Measurements from ENCODE around the gene LMBRD2.
"Not testable (repeated sequence)": the region's sequence is repeated elsewhere in the genome, so short reads cannot be mapped to it uniquely, and the experiment has no call there.

LMBRD2 gene

DNA sequence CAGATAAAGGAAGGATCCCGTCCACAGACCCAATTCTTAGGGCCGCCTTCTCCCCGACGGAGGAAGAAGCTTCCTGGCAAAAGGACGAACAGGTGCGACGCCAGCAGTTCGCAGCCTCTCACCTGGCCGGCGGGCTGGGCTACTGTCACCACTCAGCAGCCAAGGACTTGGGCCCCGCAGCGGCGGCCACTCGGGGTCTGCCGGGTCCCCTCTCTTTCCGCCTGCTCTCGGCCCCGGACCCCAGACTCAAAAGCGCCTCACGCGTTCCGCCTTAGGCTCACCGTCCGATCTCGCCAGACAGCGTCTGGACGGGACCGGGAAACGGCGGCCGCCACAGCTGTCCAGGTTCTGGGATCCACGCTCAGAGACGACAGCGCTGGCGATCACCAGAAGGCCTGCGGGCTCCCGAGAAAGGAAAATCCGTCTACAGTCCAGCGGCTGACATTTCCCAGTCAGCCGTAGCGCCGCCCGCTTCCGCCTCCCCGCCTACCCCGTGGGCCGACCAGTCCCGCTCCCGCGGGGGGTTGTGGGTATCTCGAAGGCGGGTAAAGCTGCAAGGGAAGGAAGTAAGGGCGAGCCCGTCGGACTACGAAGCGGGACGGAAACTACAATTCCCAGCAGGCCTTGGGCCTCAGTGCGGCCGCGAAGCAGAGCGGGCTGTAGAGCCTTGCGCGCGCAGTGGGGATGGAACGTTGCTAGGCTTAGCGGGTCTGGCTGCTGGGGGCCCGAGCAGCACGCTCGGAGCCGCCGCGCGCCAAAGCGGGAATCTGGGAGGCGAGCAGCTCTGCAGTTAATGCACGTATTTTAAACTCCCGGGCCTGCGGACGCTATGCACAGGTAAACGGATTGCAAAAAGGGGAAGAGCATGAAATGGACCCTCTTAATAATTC lies at the start of gene LMBRD2, which contains the start of gene SKP2:
TSS of gene LMBRD2 (minus strand) at position 454 of the 890 bp plus-strand sequence. CDS start 8,538 bp downstream, outside the sequence.
TSS of gene SKP2 (plus strand) at position 678 of the 890 bp plus-strand sequence. CDS start at position 830, 152 bp downstream.
- DNase-seq: peak; percentile 99

DNA sequence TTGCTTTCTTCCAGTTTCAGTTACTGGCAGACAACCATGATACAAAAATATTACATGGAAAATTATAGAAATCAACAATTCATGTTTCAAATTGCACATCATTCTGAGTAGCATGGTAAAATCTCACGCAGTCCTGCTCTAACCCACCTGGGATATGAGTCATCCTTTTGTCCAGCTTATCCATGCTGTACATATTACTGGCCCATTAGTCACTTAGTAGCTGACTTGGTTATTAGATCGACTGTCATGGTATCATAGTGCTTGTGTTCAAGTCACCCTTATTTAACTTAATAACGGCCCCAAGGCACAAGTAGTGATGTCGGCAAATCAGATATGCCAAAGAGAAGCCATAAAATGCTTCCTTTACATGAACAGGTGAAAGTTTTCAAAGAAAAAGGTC lies 48.8 kb upstream of the LMBRD2 start:
- no peak for DNase-seq

DNA sequence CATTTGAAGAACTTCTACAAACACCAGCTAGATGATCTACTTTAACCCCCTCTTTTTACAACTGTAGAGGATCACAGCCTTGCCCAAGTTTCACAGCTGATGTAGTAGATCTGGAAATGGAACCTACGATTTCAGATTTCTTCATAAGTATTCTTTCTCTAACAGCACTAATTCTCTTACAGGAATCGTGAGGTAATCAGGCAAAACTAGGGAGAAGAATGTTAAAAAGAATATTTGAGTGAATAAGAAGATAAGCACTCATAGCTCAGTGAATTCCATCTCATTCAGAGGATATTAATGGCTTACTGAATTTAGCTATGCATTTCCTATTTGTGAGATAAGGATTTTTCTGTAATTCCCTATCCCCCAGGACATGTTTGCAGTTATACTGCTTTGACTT lies 47.9 kb upstream of the LMBRD2 start:
- DNase-seq: no peak

DNA sequence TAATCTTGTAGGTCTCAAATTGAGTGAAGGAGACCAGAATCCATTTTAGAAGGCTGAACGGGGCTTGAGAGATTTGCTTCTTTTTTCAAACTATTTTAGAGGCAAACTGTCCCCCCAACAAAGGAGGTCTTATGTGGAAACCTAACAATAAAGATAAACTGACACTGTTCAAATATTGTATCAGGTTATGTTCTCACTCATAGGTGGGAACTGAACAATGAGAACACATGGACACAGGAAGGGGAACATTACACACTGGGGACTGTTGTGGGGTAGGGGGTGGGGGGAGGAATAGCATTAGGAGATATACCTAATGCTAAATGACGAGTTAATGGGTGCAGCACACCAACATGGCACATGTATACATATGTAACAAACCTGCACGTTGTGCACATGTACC lies 47.1 kb upstream of the LMBRD2 start:
- not testable (repeated sequence) for DNase-seq

DNA sequence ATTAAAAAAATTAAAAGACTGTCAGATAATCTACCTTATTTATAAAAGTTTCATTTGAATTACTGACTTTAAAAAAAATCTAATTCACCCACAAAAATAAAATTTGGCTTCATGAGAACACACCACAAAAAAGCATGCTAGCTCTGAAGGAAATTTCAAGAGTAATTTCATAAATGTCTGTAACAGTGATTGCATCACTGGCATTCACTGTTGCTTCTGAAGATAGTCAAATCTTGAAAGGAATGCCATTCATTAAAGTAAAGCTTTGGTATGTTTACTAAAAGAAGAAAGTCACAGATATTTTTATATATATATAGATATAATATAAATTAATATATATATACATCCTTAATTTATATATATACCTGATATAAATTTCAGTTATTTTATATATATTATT lies 46.6 kb upstream of the LMBRD2 start:
- no peak for DNase-seq

DNA sequence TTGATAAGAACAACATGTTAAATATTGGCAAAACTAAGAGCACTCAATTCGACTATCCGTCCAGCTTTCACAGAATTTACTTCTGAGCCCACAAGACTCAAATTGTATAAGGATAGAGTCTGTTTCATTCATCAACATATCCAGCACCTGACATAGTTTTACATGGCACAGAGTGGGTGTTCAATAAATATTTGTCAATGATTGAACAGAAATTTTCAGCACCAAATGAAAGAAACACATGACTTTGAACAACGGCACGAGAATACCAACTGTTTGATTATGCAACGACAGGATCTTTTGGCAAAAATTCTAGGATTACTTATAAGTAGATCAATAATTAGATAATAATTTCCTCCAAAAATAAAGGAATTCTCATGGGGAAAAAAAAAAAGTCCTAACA lies 42.1 kb upstream of the LMBRD2 start:
- no peak for DNase-seq

DNA sequence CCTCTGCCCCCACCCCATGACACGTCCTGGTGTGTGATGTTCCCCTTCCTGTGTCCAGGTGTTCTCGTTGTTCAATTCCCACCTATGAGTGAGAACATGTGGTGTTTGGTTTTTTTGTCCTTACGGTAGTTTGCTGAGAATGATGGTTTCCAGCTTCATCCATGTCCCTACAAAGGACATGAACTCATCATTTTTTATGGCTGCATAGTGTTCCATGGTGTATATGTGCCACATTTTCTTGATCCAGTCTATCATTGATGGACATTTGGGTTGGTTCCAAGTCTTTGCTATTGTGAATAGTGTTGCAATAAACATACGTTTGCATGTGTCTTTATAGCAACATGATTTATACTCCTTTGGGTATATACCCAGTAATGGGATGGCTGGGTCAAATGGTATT lies 32.7 kb upstream of the LMBRD2 start:
- not testable (repeated sequence) for DNase-seq

DNA sequence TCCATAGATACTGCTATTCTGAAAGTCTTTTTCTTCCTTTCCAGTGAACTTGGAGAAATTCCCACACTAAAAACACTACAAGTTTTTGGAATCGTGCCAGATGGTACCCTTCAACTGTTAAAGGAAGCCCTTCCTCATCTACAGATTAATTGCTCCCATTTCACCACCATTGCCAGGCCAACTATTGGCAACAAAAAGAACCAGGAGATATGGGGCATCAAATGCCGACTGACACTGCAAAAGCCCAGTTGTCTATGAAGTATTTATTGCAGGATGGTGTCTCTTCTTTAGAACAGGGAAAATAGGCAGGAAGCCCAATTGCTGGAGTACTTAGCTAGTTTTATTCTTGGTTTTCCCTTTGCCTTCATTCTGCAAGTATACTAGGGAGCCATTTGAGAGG lies 30.1 kb upstream of the LMBRD2 start:
- no peak for DNase-seq

DNA sequence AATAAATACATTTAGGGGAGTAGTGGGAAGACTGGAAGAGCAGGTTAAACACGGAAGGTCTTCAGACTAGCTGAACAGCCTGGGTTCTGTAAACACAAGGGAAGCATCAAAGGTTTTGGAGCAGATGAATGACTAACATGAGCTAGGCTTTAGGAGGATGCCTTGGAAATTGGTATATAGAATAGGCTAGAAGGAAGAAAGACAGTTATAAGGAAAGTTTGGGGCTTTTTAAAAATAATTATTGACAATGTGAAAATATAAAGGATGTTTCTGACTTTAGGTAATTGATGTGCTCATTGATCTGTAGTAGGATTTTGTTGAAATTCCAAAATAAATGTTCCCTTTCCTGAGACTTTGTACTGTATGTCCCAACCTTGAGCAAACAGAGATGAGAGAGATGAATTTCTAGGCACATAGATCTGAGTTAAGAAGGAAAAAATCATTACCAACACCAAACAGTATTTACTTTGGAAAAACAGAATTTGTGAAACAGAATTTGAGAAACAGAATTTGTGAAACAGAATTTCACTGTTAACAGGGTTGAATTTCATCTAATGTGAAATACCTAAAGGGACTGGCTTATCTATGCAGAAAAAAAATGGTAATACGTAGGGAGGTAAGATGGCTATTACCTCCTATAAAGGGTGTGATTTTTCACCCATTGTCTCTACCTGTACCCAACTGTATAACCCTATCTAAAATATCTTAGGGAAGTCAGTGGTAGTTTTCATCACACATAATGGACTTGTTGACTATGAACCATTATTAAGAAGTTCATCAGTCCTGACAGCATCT lies 29.1 kb upstream of the LMBRD2 start:
- DNase-seq: no peak

DNA sequence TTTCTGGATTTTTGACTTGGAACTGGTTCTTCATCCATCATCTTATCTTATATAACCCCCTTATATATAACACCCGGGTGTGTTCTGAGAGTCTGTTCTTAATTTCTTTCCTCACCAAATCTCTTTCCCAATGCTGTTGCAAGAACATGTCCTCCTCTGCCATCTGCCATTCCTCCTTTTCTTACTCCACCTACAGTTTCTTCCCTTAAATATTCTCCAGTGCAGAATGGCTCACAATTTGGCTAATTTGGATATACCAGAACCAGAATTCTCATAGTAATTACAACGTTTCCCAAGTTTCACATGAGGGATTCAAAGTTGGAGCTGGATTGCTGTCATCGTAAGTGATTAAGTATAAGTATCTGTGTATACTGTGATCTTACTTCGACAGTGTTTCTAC lies 28.3 kb upstream of the LMBRD2 start:
- DNase-seq: no peak

DNA sequence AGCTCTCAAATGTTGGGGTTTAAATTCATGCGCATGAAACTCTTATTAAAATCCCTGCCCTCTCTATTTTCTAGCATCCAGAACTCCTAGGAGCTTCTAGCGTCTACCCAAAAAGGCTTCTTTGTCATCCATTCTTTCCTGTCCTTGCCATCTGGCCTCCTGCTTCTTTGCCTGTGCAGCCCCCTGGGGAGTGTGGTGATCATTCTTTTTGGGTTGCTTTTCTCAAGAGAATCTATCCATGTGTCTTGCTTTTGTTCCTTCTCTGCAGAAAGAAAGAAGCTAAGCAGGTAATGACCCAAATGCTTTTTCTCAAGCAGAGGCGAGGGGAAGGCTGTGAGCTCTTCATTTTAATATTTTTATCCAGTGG lies 26.8 kb upstream of the LMBRD2 start:
- no peak for DNase-seq

DNA sequence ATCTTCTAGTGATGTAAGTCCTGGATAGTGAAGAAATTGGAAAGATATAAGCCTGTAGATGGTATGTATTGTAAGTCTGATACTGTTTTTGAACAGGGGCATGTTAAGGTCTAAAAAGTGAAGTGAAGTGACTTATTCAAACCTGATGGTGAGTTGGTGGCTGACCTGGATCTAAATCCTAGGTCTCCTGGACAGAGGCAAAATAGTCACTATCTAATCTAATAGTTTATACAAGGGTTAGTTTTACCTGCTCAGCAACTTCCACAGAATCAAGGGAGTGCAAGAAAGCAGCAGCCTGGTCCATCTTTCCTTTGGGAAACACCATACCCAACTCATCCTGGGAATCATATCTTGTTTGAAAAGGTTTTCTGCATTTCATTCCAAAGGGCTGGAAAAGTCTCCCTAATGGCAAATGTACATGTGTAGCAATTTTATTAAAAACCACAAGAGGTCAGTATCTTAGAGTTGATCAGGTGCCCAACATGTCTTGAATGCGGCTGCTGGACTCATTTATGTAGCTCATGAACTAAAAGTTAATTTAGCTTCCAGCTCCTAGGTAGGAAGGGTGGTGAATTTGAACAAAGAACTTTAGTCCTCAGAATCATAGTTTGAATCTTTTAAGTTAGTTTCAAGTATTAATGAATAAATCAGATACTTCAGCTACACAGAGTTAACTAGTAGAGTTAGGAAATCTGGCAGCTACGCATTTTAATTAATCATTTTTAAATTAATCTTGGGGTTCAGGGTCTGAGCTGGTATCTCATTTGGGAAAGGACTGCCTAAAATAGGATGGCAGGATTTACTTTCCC lies 26.2 kb upstream of the LMBRD2 start:
- DNase-seq: peak; percentile 63

DNA sequence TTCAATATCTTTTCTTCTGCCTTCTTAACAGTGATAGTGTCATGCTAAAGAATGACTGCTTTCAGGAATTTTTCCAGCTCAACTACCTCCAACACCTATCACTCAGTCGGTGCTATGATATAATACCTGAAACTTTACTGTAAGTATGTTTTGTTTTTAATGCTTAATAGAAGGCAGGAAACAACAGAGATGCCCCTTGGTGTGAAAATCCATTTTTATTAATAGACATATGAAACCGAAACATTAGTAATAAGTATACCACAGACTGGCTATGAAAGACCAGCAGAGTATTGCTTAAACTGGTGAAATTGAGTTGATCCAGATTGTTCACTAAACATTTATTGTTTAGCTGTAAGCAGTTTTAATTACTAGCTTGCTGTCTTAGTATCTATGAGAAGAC lies 25.5 kb upstream of the LMBRD2 start:
- no peak for DNase-seq

DNA sequence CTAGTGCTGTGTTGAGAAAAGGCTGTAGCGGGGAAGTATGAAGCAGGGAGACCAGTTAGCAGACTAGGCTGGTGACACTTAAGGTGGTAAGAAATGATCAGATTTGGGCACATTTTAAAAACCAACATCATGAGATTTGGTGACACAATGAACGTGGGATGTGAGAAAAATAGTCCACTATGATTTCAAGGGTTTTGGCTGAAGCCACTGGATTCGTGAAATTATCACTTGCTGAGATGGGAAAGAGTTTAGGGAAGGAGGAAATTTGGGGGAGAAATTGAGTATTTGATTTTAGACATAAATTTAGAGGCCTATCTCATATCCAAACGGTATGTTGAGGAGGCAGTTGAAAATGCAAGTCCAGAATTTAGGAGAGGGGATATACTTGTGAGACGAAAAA lies 23.4 kb upstream of the LMBRD2 start:
- DNase-seq: no peak

DNA sequence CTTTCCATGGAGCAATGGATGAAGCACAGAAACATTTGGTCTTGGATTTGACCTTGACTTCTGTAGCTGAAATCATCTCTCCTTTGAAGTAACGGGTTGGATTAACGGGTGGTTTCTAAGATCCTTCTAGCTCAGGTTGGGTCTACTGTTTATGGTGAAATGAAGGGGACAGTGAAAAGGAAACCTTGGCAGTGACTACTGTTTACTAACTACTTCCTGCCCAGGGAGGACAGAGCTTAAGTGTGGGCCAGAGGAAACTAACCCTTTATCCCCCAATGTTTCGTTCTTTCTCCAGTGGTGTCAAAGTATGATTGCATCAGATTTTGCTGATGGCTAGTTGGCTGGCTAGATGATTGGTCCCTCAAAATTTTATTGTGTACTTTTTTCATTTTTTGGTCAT lies 22.4 kb upstream of the LMBRD2 start:
- DNase-seq: no peak

DNA sequence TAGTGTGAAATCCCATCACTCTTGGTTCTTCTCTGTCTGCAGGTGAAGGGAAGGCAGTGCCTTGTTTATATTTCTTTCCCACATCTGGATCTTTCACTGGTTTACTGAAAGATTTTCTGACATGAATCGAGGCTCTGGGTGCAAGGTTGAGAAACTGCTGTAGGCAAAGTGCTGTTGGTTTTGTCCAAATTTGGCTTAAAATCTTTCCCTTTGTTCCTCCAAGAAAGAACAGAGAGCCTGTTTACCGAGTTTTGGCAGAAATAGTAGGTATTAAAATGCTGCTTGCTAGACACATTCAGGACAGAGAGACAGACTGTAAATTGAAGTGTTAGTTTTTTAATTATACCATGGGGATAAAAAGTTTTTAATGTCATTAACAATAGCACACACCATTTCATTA lies 21.7 kb upstream of the LMBRD2 start:
- no peak for DNase-seq

DNA sequence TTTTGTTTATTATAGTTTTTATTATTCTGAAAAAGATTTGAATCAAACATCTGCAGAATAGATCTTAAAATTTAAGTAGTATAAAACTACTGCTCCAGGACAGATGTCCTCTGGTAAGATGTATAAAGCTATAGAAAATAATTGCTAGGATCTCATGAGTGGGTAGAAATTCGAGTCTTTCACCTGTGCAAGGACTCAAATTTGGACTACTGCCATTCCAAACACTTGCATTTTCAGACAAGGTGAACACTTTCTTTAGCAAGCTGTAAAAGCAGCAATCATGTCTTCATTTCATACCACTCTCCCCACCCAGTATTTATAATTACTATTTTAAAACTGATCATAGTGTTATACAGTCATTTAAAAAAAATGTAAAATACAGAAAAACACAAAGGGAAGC lies 20.9 kb upstream of the LMBRD2 start:
- DNase-seq: no peak

DNA sequence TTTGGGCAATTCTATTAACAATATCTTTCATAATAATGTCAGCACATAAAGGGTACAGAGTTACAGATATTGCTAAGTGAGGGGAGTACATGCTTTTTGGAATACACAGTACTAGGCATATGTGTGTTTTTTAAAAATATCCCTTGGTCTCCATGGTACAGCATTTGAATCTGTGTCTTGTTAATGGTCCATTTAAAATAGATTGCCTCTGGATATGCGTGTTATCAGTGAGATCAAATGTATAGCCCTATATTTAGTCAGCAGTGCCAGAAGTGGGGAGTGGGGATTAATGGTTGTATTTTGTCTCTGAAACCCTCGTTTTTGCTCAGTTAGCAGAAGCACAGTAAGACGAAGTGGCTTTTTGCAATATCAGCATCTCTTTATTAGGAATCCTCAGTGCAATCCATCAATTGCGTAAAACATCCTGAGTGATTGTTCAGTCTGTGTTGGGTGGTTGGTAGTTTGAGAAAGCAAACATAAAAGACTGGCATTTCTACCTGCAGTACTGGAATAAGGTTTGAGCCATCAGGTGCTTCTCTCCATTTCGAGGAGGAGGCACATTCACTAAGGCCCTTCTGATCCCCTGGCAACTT lies 19.2 kb upstream of the LMBRD2 start:
- no peak for DNase-seq

DNA sequence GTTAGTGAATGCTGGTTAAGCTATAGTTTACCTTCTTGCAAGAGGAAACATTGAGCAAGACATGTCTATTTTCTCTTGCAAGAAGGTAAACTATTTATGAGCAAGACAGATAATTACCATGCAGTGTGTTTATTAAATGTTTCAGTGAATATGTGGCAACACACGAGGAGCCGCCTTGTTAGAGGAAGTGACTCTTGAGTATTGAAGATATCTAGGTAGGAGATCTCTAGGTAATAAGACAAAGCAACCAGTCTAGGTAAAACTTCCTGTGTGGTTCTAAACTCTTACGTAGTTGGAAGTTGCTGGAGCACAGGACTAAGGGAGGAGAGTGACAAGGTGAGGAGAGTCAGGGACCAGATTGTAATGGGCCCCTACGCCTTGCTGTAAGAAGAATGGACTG lies 17.1 kb upstream of the LMBRD2 start:
- DNase-seq: peak; percentile 26

DNA sequence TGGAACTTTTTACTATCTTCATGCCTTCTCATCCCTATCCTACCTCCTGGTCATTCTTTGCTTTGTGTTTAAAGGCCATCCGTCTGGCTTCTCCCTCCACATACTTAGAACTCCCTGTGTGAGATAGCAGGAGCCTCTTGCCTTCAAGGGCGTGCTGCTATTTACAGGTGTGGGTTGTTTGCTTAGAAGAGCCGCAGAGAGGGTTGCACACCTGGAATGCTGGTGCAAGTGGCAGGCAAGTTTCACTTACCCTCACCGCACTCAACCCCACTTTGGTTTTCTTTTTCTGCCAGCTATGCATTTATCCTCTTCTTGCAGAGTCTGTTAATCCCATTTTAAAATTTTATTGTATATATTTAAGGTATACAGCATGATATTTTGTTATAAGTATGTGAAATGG lies 12.8 kb upstream of the LMBRD2 start:
- no peak for DNase-seq

DNA sequence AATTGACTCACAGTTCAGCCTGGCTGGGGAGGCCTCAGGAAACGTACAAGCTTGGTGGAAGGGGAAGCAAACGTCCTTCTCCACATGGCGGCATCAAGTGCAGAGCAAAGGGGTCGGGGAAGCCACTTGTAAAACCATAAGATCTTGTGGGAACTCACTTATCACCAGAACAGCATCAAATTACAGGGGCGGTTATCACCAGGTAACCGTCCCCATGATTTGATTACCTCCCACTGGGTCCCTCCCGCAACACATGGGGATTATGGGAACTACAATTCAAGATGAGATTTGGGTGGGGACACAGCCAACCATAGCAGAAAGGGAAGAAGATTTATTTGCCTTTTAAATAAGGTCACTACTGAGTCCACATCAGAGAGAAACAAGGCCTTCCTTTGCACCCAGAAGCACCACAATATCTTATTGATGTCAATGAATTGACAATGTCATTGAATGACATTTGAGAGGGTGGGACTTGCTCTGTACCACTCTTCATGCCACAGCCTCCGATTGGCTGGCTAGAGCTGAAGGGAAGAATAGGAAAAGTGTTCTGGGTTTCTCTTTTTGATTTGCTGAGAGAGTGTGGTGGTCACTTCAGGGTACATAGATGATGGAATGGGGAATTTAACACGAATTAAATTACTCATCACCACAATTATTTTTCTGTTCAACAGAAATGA lies 11.3 kb upstream of the LMBRD2 start:
- DNase-seq: no peak

DNA sequence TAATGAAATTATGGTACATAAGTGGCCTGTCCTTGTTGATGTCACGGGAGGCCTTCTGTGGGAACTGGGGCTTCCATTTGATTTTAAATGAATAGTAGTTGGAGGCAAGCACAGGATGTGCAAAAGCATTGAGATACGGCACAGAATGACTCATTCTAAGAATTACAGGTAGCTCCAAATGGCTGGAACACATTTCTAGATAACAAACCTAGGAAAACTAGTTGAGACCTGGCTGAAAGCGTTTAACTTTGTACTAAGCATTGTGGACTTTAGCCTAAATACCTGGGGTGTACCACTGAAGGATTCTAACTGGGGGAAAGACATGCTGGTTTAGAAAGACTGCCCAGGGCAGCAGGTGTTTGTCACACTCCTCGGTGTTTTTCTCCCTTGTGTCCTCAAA lies 9.7 kb upstream of the LMBRD2 start:
- DNase-seq: no peak

Data from hematopoietic multipotent progenitor cell treated with erythropoietin and hydrocortisone succinate and interleukin-3 and kit ligand, for 6 days (in vitro differentiated cells).